ENCODE results near the gene SMIM10L2A. TPM values are rescaled to one million over a fixed set of nuclear protein-coding genes. Genes with fewer than 3 reads are reported as not detected.

The SMIM10L2A gene
- total and polyA plus RNA-seq, 2 of the 8 experiments (the other 6 are each of a cell fraction or from before 2014, with no cell fraction given): 5.0 to 7.5 TPM

DNA sequence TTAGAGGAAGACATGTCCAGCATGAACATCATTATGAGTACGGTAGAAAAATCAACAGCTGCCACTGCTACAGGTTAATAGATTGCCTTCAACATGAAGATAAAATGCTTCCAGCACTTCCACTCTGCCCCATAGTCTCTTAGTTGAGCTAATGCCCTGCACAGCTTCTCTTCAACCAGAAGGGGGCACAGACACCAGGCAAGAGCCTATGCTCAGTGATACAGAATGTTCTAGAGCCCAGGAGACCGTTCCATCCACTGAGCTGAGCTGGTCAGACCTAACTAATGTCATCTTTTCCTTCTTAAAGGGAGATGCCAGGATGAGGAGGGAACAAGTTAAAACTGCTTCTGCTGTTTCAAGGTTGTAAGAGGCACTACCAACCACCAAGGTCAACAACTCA lies 42.2 kb downstream of the SMIM10L2A start:
- Histone ChIP-seq H3K14ac (ENCODE audit: insufficient read length) (no peak overlapping the region), H3K9ac (replicated peaks in 1 of 4; ENCODE audit: extremely low read depth in 1 of 4, low read depth in 3 of 4, low read length in 3 of 4) (no peak overlapping the region), H4K91ac (replicated peaks; ENCODE audit: insufficient read length, low read length) (no peak overlapping the region), H2AK5ac (ENCODE audit: low read depth, low read length) (no peak overlapping the region), H4K5ac (ENCODE audit: insufficient read length, low read depth, low read length) (no peak overlapping the region), H2BK12ac (ENCODE audit: low read depth, low read length) (no peak overlapping the region), H3K36me3 (ENCODE audit: control insufficient read depth in 2 of 4, insufficient read depth in 4 of 4, low read length in 3 of 4) (no peaks in the 10 kb centered on the region), H3K27me3 (replicated peaks in 1 of 4; ENCODE audit: control insufficient read depth in 3 of 4, extremely low read depth in 1 of 4, insufficient read depth in 3 of 4, low read length in 3 of 4) (no peaks in the 10 kb centered on the region), H2BK15ac (ENCODE audit: low read length) (0 out of 2 replicates have a peak overlapping the region, but pooled peaks have one; percentile 1), H3K23ac (ENCODE audit: insufficient read length) (no peak overlapping the region), H3K18ac (ENCODE audit: extremely low read depth, low read length) (no peak overlapping the region), H3K27ac (ENCODE audit: low read depth, low read length) (no peak overlapping the region), H4K20me1 (replicated peaks in 1 of 2; ENCODE audit: control insufficient read depth in 1 of 2, insufficient read depth in 2 of 2, low read length in 2 of 2) (no peaks in the 10 kb centered on the region), H2BK120ac (replicated peaks; ENCODE audit: low read depth, low read length) (no peak overlapping the region), H3K4ac (replicated peaks; ENCODE audit: insufficient read length, low read depth, low read length) (no peak overlapping the region), H3K4me1 (replicated peaks in 1 of 4; ENCODE audit: control insufficient read depth in 3 of 4, insufficient read depth in 4 of 4, low read length in 3 of 4) (peaks cover 0 to 3% (median 0%) of the 10 kb centered on the region in 4 experiments; a peak in 2 of 7 replicates), H3K23me2 (ENCODE audit: low read depth, low read length) (no peaks in the 10 kb centered on the region), H2BK20ac (ENCODE audit: low read length) (0 out of 2 replicates have a peak overlapping the region, but pooled peaks have one; percentile 21), H3K4me3 (ENCODE audit: extremely low read depth in 1 of 4, insufficient read depth in 2 of 4, low read depth in 3 of 4, low read length in 4 of 4) (no peak overlapping the region), H4K8ac (ENCODE audit: extremely low read depth, insufficient read depth, low read length) (no peak overlapping the region), H3K79me2 (ENCODE audit: control insufficient read depth in 1 of 2, insufficient read depth in 2 of 2, low read length in 2 of 2) (no peaks in the 10 kb centered on the region), H3K56ac (replicated peaks; ENCODE audit: insufficient read length, low read depth, low read length) (no peak overlapping the region), H2BK5ac (ENCODE audit: low read depth, low read length) (no peak overlapping the region), H2AFZ (ENCODE audit: low read length) (no peak overlapping the region), H3K9me3 (ENCODE audit: insufficient read depth in 2 of 2, low read depth in 1 of 2, low read length in 1 of 2) (no peaks in the 10 kb centered on the region), H3K4me2 (ENCODE audit: insufficient read depth in 1 of 2, low read depth in 2 of 2, low read length in 2 of 2) (no peak overlapping the region), H3K79me1 (ENCODE audit: low read depth, low read length) (no peaks in the 10 kb centered on the region)
- ChIA-PET POLR2A (ENCODE audit: partially characterized antibody) (interaction anchor here (1.1 kb wide), 1 partner anchor 57 kb away, joined by 3 read pairs; no protein-coding TSS in a partner anchor), CTCF (ENCODE audit: partially characterized antibody) (interaction anchor here (0.6 to 2.1 kb wide), 16 partner anchors 10 to 107 kb away, joined by 3 to 17 read pairs (median 4); no protein-coding TSS in a partner anchor)
- WGBS, 2 experiments (ENCODE audit: extremely low coverage in 1 of 2, insufficient coverage in 1 of 2, insufficient read length in 1 of 2, insufficient replicate concordance in 2 of 2, low coverage in 1 of 2, low lambda C conversion rate in 2 of 2, missing lambda C conversion rate in 1 of 2): 76% methylated on average over 2 of the region's 2 CpGs; no CpG with 5 or more reads in 1 of the 2 experiments
- FAIRE-seq: no peak
- DNase-seq (ENCODE audit: low read depth in 1 of 2, low spot score in 2 of 2): no peak
- TF ChIP-seq EGR1 (IDR thresholded peaks at IDR 0.05; ENCODE audit: borderline replicate concordance, low read depth, low read length): no peak
- TF ChIP-seq CBX8 (IDR thresholded peaks at IDR 0.05; ENCODE audit: borderline replicate concordance, low read depth, low read length): no peak
- no peak for TF ChIP-seq CHD2 (IDR thresholded peaks at IDR 0.05; ENCODE audit: low read length)
- TF ChIP-seq BCL11A (IDR thresholded peaks at IDR 0.05; ENCODE audit: low read depth in 2 of 2, low read length in 2 of 2): no peak
- TF ChIP-seq HDAC2 (IDR thresholded peaks at IDR 0.05; ENCODE audit: borderline replicate concordance in 1 of 2, low read depth in 2 of 2, low read length in 2 of 2): no peak
- TF ChIP-seq JUN (IDR thresholded peaks at IDR 0.05; ENCODE audit: low read depth, low read length): no peak
- no peak for TF ChIP-seq SRF (IDR thresholded peaks at IDR 0.05; ENCODE audit: low read depth, low read length)
- TF ChIP-seq YY1 (IDR thresholded peaks at IDR 0.05; ENCODE audit: low read depth, low read length): no peak
- TF ChIP-seq, protein P1, sequence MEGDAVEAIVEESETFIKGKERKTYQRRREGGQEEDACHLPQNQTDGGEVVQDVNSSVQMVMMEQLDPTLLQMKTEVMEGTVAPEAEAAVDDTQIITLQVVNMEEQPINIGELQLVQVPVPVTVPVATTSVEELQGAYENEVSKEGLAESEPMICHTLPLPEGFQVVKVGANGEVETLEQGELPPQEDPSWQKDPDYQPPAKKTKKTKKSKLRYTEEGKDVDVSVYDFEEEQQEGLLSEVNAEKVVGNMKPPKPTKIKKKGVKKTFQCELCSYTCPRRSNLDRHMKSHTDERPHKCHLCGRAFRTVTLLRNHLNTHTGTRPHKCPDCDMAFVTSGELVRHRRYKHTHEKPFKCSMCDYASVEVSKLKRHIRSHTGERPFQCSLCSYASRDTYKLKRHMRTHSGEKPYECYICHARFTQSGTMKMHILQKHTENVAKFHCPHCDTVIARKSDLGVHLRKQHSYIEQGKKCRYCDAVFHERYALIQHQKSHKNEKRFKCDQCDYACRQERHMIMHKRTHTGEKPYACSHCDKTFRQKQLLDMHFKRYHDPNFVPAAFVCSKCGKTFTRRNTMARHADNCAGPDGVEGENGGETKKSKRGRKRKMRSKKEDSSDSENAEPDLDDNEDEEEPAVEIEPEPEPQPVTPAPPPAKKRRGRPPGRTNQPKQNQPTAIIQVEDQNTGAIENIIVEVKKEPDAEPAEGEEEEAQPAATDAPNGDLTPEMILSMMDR (IDR thresholded peaks at IDR 0.05; ENCODE audit: control extremely low read depth in 1 of 3, insufficient read depth in 1 of 3, low read depth in 1 of 3, low read length in 3 of 3): peak in 2 of 3 experiments; percentile 17 to 46; a peak in 2 of 4 replicates
- TF ChIP-seq GABPA (IDR thresholded peaks at IDR 0.05; ENCODE audit: borderline replicate concordance, insufficient read depth, low read length): no peak
